Natural killer cell (primary cell): ENCODE data around the gene PRPS2. TPM values are rescaled to one million over a fixed set of nuclear protein-coding genes. Genes with fewer than 3 reads are reported as not detected.

Experiments
- ATAC-seq, 3 donors: fragments of 150-1000 bp in 2 of 3; fragments of 200-7000 bp in 1 of 3; cut with Tn5 transposase; 1 replicate in 1 of 3; 2 replicates in 2 of 3; pipeline ENCODE4 v1.10.0; 2021; ENCODE audit warnings: mild to moderate bottlenecking in 2 of 3, moderate library complexity in 2 of 3
- DNase-seq, 2 donors: peaks; one replicate each; pipeline versions ENCODE4 v3.0.0 to v3.0.0-alpha.2; 2013 to 2021; ENCODE audit warnings: mixed read lengths in 1 of 2
- H3K27ac ChIP-seq: one replicate; pipeline ENCODE4 v1.5.1; 2013; ENCODE audit warnings: mild to moderate bottlenecking, low read length
- H3K27me3 ChIP-seq: one replicate; pipeline ENCODE4 v1.6.1; 2013; ENCODE audit warnings: low read length; ENCODE audit not compliant: control insufficient read depth, insufficient read depth
- H3K36me3 ChIP-seq: one replicate; pipeline ENCODE4 v1.6.1; 2013; ENCODE audit warnings: low read length; ENCODE audit not compliant: control insufficient read depth, insufficient read depth
- H3K4me1 ChIP-seq: one replicate; pipeline ENCODE4 v1.6.1; 2013; ENCODE audit warnings: low read length; ENCODE audit not compliant: control insufficient read depth, insufficient read depth
- H3K4me3 ChIP-seq: one replicate; pipeline ENCODE4 v1.5.1; 2013; ENCODE audit warnings: low read length
- H3K9me3 ChIP-seq: one replicate; pipeline ENCODE4 v1.6.1; 2013; ENCODE audit warnings: low read length; ENCODE audit not compliant: control insufficient read depth, insufficient read depth
- H3K27ac Mint-ChIP-seq, 2 donors: one replicate each; pipeline ENCODE4 v1.8.0; 2022; ENCODE audit warnings: mild to moderate bottlenecking in 2 of 2, mixed read lengths in 2 of 2, moderate library complexity in 1 of 2
- H3K27me3 Mint-ChIP-seq, 2 donors: one replicate each; pipeline ENCODE4 v1.8.0; 2022; ENCODE audit warnings: low read depth in 2 of 2, mixed read lengths in 2 of 2
- H3K36me3 Mint-ChIP-seq: one replicate; pipeline ENCODE4 v1.8.0; 2022; ENCODE audit warnings: mixed read lengths
- H3K4me1 Mint-ChIP-seq, 2 donors: one replicate each; pipeline ENCODE4 v1.8.0; 2022; ENCODE audit warnings: mixed read lengths in 2 of 2
- H3K4me3 Mint-ChIP-seq: one replicate; pipeline ENCODE4 v1.8.0; 2022; ENCODE audit warnings: mild to moderate bottlenecking, moderate library complexity, mixed read lengths
- H3K9me3 Mint-ChIP-seq, 2 donors: one replicate each; pipeline ENCODE4 v1.8.0; 2022; ENCODE audit warnings: mixed read lengths in 2 of 2
- WGBS: methylation state at CpG from one replicate; pipeline ENCODE4 v1.1.7; 2013; ENCODE audit warnings: missing lambda C conversion rate; ENCODE audit not compliant: insufficient coverage; 5-methylcytosine and 5-hydroxymethylcytosine counted together
- intact Hi-C: fragments of 100-400 bp; cut with micrococcal nuclease; formaldehyde crosslinking; loops from one replicate; pipeline ENCODE4 v1.14.2; 2022
- total RNA-seq, 4 donors: library from RNA; stranded (reverse); fragments of 120-200 nt in 1 of 4; gene quantifications; one replicate each; pipeline versions ENCODE4 v1.2.3 to v1.2.4, GENCODE V29; 2013 to 2022
- TF ChIP-seq, protein P1 (sequence below): fragments of 200-600 bp; IDR thresholded peaks from one replicate; pipeline ENCODE4 v1.8.0; 2022; ENCODE audit warnings: antibody characterized with exemption

Gene PRPS2
- total RNA-seq, 3 donors from 2014 or later (not counting 1 experiment from before 2014, with no cell fraction given): 18.9 to 20.4 (median 20.1) TPM

DNA sequence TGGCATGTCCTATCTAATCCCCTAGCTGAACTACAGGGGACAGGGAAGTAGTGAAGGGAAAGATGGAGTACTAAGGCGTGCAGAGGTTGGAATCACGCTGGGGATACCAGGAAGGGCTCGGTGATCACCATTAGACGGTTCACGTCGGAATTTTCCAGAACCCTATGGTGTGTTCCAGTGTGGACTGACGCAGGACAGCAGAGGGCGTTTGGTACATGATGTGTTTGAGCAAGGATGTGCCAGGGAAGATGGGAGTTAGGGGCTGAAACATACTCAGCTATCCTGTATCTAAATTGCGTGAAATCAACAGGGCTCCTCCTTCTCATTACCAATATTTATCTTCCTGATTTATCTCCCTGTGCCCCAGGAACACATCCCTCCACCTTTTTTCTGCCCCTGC, 33.7 kb downstream of the PRPS2 start:
- H3K9me3 Mint-ChIP-seq: no peaks in the 10 kb centered on the region
- no peaks in the 10 kb centered on the region for H3K9me3 ChIP-seq
- no peaks in the 10 kb centered on the region for H3K36me3 Mint-ChIP-seq
- no peak overlapping the region for H3K4me3 ChIP-seq
- ATAC-seq: no peak
- H3K27ac Mint-ChIP-seq: no peak overlapping the region
- no peak overlapping the region for H3K4me3 Mint-ChIP-seq
- 98% methylated on average over 8 of the region's 9 CpGs for WGBS
- no peaks in the 10 kb centered on the region for H3K27me3 ChIP-seq
- intact Hi-C loops: no loop called here
- peaks cover 7% of the 10 kb centered on the region for H3K36me3 ChIP-seq
- H3K4me1 Mint-ChIP-seq: no peaks in the 10 kb centered on the region
- H3K4me1 ChIP-seq: no peaks in the 10 kb centered on the region
- no peak for DNase-seq
- peaks cover 0 to 9% of the 10 kb centered on the region in 2 donors for H3K27me3 Mint-ChIP-seq
- H3K27ac ChIP-seq: no peak overlapping the region
- TF ChIP-seq, protein P1, sequence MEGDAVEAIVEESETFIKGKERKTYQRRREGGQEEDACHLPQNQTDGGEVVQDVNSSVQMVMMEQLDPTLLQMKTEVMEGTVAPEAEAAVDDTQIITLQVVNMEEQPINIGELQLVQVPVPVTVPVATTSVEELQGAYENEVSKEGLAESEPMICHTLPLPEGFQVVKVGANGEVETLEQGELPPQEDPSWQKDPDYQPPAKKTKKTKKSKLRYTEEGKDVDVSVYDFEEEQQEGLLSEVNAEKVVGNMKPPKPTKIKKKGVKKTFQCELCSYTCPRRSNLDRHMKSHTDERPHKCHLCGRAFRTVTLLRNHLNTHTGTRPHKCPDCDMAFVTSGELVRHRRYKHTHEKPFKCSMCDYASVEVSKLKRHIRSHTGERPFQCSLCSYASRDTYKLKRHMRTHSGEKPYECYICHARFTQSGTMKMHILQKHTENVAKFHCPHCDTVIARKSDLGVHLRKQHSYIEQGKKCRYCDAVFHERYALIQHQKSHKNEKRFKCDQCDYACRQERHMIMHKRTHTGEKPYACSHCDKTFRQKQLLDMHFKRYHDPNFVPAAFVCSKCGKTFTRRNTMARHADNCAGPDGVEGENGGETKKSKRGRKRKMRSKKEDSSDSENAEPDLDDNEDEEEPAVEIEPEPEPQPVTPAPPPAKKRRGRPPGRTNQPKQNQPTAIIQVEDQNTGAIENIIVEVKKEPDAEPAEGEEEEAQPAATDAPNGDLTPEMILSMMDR: no peak

DNA sequence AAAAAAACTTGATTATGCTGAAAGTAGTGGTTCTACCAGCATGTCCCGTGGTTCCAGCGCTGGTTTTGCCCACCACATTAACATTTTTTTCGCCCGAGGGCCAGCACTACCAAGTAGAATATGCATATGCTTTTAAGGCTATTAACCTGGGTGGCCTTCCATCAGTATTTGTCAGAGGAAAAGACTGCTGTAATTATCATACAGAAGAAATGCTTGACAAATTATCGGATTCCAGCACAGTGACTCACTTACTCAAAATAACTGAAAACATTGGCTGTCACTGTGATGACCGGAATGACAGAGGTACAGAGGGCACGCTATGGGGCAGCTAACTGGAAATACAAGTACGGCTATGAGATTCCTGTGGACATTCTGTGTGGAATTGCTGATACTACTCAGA, 34.6 kb downstream of the PRPS2 start:
- 97% methylated on average over 8 of the region's 8 CpGs for WGBS
- DNase-seq (no peak), ATAC-seq (no peak)
- peaks cover 5% of the 10 kb centered on the region for H3K36me3 ChIP-seq
- Mint-ChIP-seq H3K4me1 (no peaks in the 10 kb centered on the region), H3K27ac (no peak overlapping the region), H3K27me3 (peaks cover 0 to 9% of the 10 kb centered on the region in 2 donors), H3K4me3 (no peak overlapping the region), H3K9me3 (no peaks in the 10 kb centered on the region), H3K36me3 (no peaks in the 10 kb centered on the region)
- H3K27me3 ChIP-seq: no peaks in the 10 kb centered on the region
- no peaks in the 10 kb centered on the region for H3K4me1 ChIP-seq
- TF ChIP-seq, protein P1: no peak
- intact Hi-C loops: no loop called here
- no peak overlapping the region for H3K27ac ChIP-seq
- H3K4me3 ChIP-seq: no peak overlapping the region
- H3K9me3 ChIP-seq: no peaks in the 10 kb centered on the region

- 76% methylated on average over 2 of the region's 2 CpGs for WGBS
- H3K36me3 Mint-ChIP-seq: no peaks in the 10 kb centered on the region
- H3K9me3 Mint-ChIP-seq: no peaks in the 10 kb centered on the region
- no peaks in the 10 kb centered on the region for H3K4me1 Mint-ChIP-seq
- no peak overlapping the region for H3K27ac Mint-ChIP-seq
- Histone ChIP-seq H3K9me3 (no peaks in the 10 kb centered on the region), H3K27ac (no peak overlapping the region), H3K4me1 (no peaks in the 10 kb centered on the region), H3K4me3 (no peak overlapping the region), H3K27me3 (no peaks in the 10 kb centered on the region), H3K36me3 (no peaks in the 10 kb centered on the region)
- TF ChIP-seq, protein P1: no peak
- no peak overlapping the region for H3K4me3 Mint-ChIP-seq
- intact Hi-C loops: no loop called here
- H3K27me3 Mint-ChIP-seq: peaks cover 0 to 16% of the 10 kb centered on the region in 2 donors
- no peak for ATAC-seq
- no peak for DNase-seq
Measured at GRCh38 chrX:12843061-12843667, 52.0 kb downstream of the PRPS2 start.
